ENCODE data around the gene EDIL3.

DNA sequence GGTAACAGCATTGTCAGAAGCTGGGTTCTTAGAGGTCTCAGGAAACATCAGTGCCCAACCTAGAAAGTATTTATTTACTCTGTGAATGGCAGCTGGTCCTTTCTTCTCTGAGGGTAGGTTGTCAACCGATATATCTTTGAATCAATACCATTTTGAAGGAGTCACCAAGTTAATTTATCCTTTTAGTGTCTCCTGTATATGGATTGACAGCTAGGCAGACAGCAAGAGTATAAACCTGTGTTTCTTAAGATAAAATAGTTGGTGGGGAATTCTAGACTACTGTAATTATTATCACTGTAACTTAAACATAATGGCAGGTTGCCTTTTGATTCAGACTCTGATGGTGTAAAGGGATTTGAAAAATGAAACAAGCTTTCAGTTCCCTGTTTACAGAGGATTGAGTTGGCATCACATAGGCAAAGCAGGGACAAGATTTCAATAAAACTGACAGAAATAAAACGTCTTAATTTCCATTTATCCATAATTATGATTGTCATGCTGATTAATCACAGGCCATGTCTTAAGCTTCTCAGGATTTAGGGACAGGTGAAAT lies 473.2 kb downstream of the EDIL3 start:
- no peak for TF ChIP-seq POLR2A (conservative IDR thresholded peaks at IDR 0.05)
- no peak for TF ChIP-seq MAFK (IDR thresholded peaks at IDR 0.05; ENCODE audit: low read length)

Measured in K562 (cell line).